HG03521 (cell line): ENCODE data around the gene BARD1.

ENCODE experiments used
- ATAC-seq: cut with Tn5 transposase; IDR thresholded peaks from one replicate; pipeline ENCODE4 v1.9.1; 2021; ENCODE audit warnings: mild to moderate bottlenecking, moderate library complexity; ENCODE audit not compliant: unreplicated experiment

BARD1 gene

DNA sequence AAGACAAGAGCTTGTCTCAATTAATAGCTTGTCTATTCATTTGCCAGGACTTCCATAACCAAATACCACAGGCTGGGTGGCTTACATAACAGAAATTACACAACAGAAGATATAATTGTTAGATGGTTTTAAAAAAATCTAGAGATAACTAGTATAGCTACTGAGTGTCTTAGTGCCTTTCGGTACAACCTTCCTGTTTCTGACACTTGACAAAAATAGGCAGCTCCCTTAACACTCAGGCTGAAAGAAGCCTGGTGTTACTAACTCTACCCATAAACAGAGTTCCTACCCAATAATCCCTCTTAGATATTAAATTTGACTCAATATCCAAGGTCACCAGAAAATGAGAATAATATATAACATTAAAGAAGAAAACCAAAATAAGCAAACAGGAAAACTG lies 129.7 kb downstream of the BARD1 start:
- no peak for ATAC-seq

- ATAC-seq: no peak
Observed at GRCh38 chr2:214676421-214677089, 132.9 kb downstream of the BARD1 start.
